HG02938 (cell line): ENCODE measurements around the gene MTFR2.
"Not testable (repeated sequence)": the region's sequence is repeated elsewhere in the genome, so short reads cannot be mapped to it uniquely, and the experiment has no call there.

Experiments used
- ATAC-seq: cut with Tn5 transposase; IDR thresholded peaks from one replicate; pipeline ENCODE4 v1.9.1; 2021; ENCODE audit warnings: mild to moderate bottlenecking, moderate library complexity; ENCODE audit not compliant: unreplicated experiment

MTFR2 gene

GRCh38 chr6:136236466-136237293, 13.4 kb downstream of the MTFR2 start:
- no peak for ATAC-seq

GRCh38 chr6:136235233-136235564, 14.9 kb downstream of the MTFR2 start:
- ATAC-seq, result no peak

GRCh38 chr6:136232701-136233100, 17.4 kb downstream of the MTFR2 start:
- ATAC-seq, result no peak

GRCh38 chr6:136230219-136230853, 19.8 kb downstream of the MTFR2 start:
- ATAC-seq, result no peak

- no peak for ATAC-seq
Measured at GRCh38 chr6:136228814-136229213, 21.3 kb downstream of the MTFR2 start.

GRCh38 chr6:136226674-136227377, 23.3 kb downstream of the MTFR2 start:
- ATAC-seq, result no peak

GRCh38 chr6:136226027-136226673, 24.0 kb downstream of the MTFR2 start:
- peak; percentile 75 for ATAC-seq

GRCh38 chr6:136225496-136225895, 24.6 kb downstream of the MTFR2 start:
- no peak for ATAC-seq

GRCh38 chr6:136224974-136225373, 25.1 kb downstream of the MTFR2 start:
- not testable (repeated sequence) for ATAC-seq

- ATAC-seq, result no peak
Measured at GRCh38 chr6:136216503-136217401, 33.4 kb downstream of the MTFR2 start.

GRCh38 chr6:136213853-136214252, 36.3 kb downstream of the MTFR2 start:
- no peak for ATAC-seq

GRCh38 chr6:136213012-136213539, 37.0 kb downstream of the MTFR2 start:
- ATAC-seq, result no peak

GRCh38 chr6:136212608-136213007, 37.5 kb downstream of the MTFR2 start:
- no peak for ATAC-seq

GRCh38 chr6:136210398-136211165, 39.5 kb downstream of the MTFR2 start:
- ATAC-seq, result no peak

- no peak for ATAC-seq
Measured at GRCh38 chr6:136209496-136209895, 40.6 kb downstream of the MTFR2 start.

GRCh38 chr6:136208783-136209182, 41.3 kb downstream of the MTFR2 start:
- no peak for ATAC-seq

- no peak for ATAC-seq
Measured at GRCh38 chr6:136201732-136202131, 48.4 kb downstream of the MTFR2 start.

- ATAC-seq, result no peak
Measured at GRCh38 chr6:136192902-136193301, 57.2 kb downstream of the MTFR2 start.

- no peak for ATAC-seq
Measured at GRCh38 chr6:136191606-136192312, 58.4 kb downstream of the MTFR2 start.
